Transverse colon (tissue), 4 donors: ENCODE results near the gene PXN. TPM values are rescaled to one million over a fixed set of nuclear protein-coding genes. Genes with fewer than 3 reads are reported as not detected.
A peak's percentile ranks its signal among the peaks of the same experiment; 100 is the strongest.

Experiments
- DNase-seq: peaks from one replicate; pipeline ENCODE4 v3.0.0-alpha.2; 2019
- H3K27ac ChIP-seq, 4 donors: fragments of 200-600 bp; sonication (generic); 2 replicates each; pipeline ENCODE4 v1.5.1; 2016 to 2018; ENCODE audit warnings: inconsistent platforms in 4 of 4
- H3K27me3 ChIP-seq: fragments of 200-600 bp; sonication (generic); 2 replicates; pipeline ENCODE4 v1.5.1; 2017; ENCODE audit warnings: inconsistent platforms
- H3K36me3 ChIP-seq, 4 donors: fragments of 200-600 bp; sonication (generic); 2 replicates each; pipeline ENCODE4 v1.5.1; 2017 to 2019; ENCODE audit warnings: inconsistent platforms in 4 of 4
- H3K4me1 ChIP-seq, 4 donors: fragments of 200-600 bp; sonication (generic); 2 replicates each; pipeline ENCODE4 v1.5.1; 2017 to 2020; ENCODE audit warnings: inconsistent platforms in 4 of 4
- H3K4me3 ChIP-seq, 4 donors: fragments of 200-600 bp; sonication (generic); 1 replicate in 1 of 4; 2 replicates in 3 of 4; pipeline versions ENCODE4 v1.5.1 to v1.6.1; 2017 to 2019; ENCODE audit warnings: inconsistent platforms in 4 of 4
- H3K9me3 ChIP-seq, 2 donors: fragments of 200-600 bp; sonication (generic); 2 replicates each; pipeline ENCODE4 v1.5.1; 2017 to 2019; ENCODE audit warnings: inconsistent platforms in 2 of 2
- EP300 ChIP-seq: sonication (generic); formaldehyde crosslinking; IDR thresholded peaks from one replicate; pipeline ENCODE4 v1.6.1; 2017; ENCODE audit warnings: antibody characterized with exemption, low read depth
- POLR2A ChIP-seq: fragments of 450-650 bp; IDR thresholded peaks from one replicate; pipeline ENCODE4 v1.6.1; 2016; ENCODE audit warnings: antibody characterized with exemption, mild to moderate bottlenecking, moderate library complexity
- POLR2AphosphoS5 ChIP-seq, 3 donors: sonication (generic); formaldehyde crosslinking; IDR thresholded peaks; one replicate each; pipeline ENCODE4 v1.6.1; 2016; ENCODE audit warnings: antibody characterized with exemption in 3 of 3
- whole genome bisulfite sequencing, 2 donors: methylation state at CpG; one replicate each; pipeline ENCODE4 v1.1.5; 2018; ENCODE audit warnings: low coverage in 1 of 2; 5-methylcytosine and 5-hydroxymethylcytosine counted together
- in situ Hi-C, 4 donors: fragments of 200-750 bp; cut with MboI; loops; one replicate each; pipeline versions ENCODE4 v1.15.0 to v1.15.1; 2017; ENCODE audit warnings: low sequenced_read_pairs in 3 of 4, low pct_ligation_motif_present in 1 of 4, low pct_unique_long_range_greater_than_20kb in 1 of 4
- intact Hi-C: fragments of 100-400 bp; cut with DNase I; formaldehyde crosslinking; loops from one replicate; pipeline ENCODE4 v1.15.1; 2023; ENCODE audit warnings: low total_unique reads
- total RNA-seq, 4 donors: library from RNA; depleted of rRNA; stranded (reverse); fragments of >200 nt; gene quantifications; one replicate each; pipeline ENCODE4 v1.1.0, GENCODE V29; 2016
- TF ChIP-seq, protein P1 (sequence below), 5 experiments: fragments of 200-600 bp in 3 of 5; fragments of 450-650 bp in 2 of 5; sonication (generic) in 3 of 5; IDR thresholded peaks; 1 replicate in 2 of 5; 2 replicates in 3 of 5; pipeline ENCODE4 v1.5.1; 2016 to 2017; ENCODE audit warnings: antibody characterized with exemption in 5 of 5, inconsistent platforms in 3 of 5, mild to moderate bottlenecking in 2 of 5, moderate library complexity in 1 of 5

Gene PXN
- total RNA-seq, 4 donors from 2014 or later, result 101 to 328 (median 198) TPM

DNA sequence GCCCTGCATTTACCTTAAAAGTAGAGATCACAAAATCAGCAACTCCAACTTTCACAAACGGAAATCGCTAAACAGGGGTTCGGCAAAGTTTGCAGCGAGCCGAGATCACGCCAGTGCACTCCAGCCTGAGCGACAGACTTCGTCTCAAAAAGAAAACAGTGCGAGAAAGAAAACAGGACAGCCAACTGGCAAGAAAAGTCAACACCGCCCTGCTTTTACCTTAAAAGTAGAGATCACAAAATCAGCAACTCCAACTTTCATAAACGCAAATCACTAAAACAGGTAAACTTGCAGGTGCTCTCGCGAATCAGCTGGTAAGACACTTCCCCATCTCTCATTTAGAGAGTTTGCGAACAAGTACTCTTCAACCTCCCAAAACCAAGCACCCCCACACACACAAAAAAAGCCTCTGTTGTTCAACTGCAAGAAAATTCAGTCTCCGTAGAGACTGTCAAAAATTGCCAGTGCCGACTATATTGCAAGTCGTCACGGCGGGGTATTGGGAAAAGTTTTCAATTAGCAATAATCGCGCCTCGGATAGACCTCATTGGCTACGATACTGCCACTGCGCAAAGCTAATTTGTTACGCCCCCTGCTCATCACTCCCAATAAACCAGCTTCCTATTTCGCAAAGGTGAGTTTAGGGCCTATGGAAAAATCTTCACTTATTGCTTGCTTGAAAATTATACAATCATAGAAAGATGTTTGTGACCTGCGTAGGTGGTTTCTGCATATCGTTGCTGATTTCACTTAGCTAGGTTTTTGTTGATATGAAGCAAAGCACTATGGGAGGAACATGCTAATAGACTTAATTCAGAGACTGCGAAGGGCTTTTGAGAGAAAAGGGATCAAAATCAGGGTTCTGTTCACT is 27.4 kb upstream of the PXN start, which contains the start of gene RNU4-1:
TSS of gene RNU4-1 (minus strand) at position 577 of the 871 bp plus-strand sequence.
- peaks cover 0 to 18% (median 14%) of the 10 kb centered on the region in 4 donors for H3K4me1 ChIP-seq

DNA sequence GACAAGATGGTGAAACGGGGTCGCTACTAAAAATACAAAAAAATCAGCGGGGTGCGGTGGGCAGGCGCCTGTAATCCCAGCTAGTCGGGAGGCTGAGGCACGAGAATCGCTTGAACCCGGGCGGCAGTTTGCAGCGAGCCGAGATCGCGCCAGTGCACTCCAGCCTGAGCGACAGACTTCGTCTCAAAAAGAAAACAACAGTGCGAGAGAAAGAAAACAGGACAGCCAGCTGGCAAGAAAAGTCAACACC is 26.8 kb upstream of the PXN start:
- Histone ChIP-seq H3K4me3 (peak overlapping the region; percentile 46 to 90 (median 69)), H3K9me3 (no peaks in the 10 kb centered on the region), H3K4me1 (peaks cover 0 to 18% (median 14%) of the 10 kb centered on the region in 4 donors), H3K27ac (peak overlapping the region; percentile 97 to 99 (median 98)), H3K36me3 (no peaks in the 10 kb centered on the region), H3K27me3 (no peaks in the 10 kb centered on the region)
- TF ChIP-seq POLR2A (no peak), EP300 (no peak), POLR2AphosphoS5 (IDR thresholded peaks at IDR 0.05) (no peak)
- TF ChIP-seq, protein P1, sequence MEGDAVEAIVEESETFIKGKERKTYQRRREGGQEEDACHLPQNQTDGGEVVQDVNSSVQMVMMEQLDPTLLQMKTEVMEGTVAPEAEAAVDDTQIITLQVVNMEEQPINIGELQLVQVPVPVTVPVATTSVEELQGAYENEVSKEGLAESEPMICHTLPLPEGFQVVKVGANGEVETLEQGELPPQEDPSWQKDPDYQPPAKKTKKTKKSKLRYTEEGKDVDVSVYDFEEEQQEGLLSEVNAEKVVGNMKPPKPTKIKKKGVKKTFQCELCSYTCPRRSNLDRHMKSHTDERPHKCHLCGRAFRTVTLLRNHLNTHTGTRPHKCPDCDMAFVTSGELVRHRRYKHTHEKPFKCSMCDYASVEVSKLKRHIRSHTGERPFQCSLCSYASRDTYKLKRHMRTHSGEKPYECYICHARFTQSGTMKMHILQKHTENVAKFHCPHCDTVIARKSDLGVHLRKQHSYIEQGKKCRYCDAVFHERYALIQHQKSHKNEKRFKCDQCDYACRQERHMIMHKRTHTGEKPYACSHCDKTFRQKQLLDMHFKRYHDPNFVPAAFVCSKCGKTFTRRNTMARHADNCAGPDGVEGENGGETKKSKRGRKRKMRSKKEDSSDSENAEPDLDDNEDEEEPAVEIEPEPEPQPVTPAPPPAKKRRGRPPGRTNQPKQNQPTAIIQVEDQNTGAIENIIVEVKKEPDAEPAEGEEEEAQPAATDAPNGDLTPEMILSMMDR (IDR thresholded peaks at IDR 0.05), result no peak
- in situ Hi-C loops, result no loop called here
- intact Hi-C loops, result no loop called here
- 0 to 2% methylated on average over 11 to 17 of the region's 17 CpGs for WGBS, 2 donors
- no peak for DNase-seq

More for the DNA sequence above, 27.4 kb upstream of the PXN start, which contains the start of gene RNU4-1:
- Histone ChIP-seq H3K4me3 (peak within 1 kb of the TSS; percentile 46 to 90 (median 69)), H3K27me3 (no peaks in the 10 kb centered on the region), H3K27ac (peak within 1 kb of the TSS; percentile 97 to 99 (median 98)), H3K36me3 (no peaks in the 10 kb centered on the region), H3K9me3 (no peaks in the 10 kb centered on the region)
- WGBS, 2 donors, result 1 to 2% methylated on average over 21 to 29 of the region's 29 CpGs
- TF ChIP-seq EP300 (no peak), POLR2A (peak; percentile 85), POLR2AphosphoS5 (IDR thresholded peaks at IDR 0.05) (peak; percentile 62 to 98 (median 97))
- TF ChIP-seq, protein P1 (IDR thresholded peaks at IDR 0.05), result no peak
- in situ Hi-C loops (no loop called here), intact Hi-C loops (no loop called here)
- DNase-seq, result peak; percentile 82

DNA sequence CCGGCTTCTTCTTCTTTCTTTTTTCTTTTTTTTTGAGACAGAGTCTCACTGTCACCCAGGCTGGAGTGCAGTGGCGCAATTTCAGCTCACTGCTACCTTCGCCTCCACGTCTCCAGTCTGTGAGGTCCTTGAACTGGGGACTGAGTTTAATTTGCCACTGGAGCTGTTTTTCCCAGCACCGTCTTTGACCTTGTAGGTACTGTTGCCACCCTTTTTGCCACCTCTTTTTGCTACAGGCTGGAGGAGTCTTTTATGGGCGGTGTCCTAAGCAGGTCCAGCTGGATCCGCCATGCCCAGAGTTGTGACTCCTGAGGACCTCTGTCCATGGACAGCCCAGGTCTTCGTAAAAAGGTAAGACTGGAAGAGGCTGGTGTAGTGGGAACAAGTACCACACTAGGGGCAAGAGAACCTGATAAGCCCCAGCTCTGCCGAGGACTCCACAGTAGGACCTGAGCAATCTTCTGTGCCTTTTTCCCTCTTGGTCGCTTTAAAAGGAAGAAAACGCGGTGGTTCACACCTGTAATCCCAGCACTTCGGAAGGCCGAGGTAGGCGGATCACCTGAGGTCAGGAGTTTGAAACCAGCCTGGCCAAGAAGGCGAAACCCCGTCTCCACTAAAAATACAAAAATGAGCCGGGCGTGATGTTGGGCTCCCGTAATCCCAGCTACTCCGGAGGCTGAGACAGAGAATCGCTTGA is 25.2 kb upstream of the PXN start:
- DNase-seq, result peak; percentile 38
- H3K4me1 ChIP-seq, result peaks cover 0 to 18% (median 14%) of the 10 kb centered on the region in 4 donors
- intact Hi-C loops (no loop called here), in situ Hi-C loops (no loop called here)
- TF ChIP-seq POLR2AphosphoS5 (IDR thresholded peaks at IDR 0.05) (peak in 1 of 3 donors; percentile 11), EP300 (no peak), POLR2A (no peak)
- H3K36me3 ChIP-seq, result no peaks in the 10 kb centered on the region
- peak overlapping the region; percentile 97 to 99 (median 98) for H3K27ac ChIP-seq
- no peaks in the 10 kb centered on the region for H3K9me3 ChIP-seq
- WGBS, 2 donors, result 22% methylated on average over 22 of the region's 22 CpGs; no CpG with 5 or more reads in 1 of the 2 donors
- peak overlapping the region in 3 of 4 donors; percentile 9 to 81 (median 20) for H3K4me3 ChIP-seq
- H3K27me3 ChIP-seq, result no peaks in the 10 kb centered on the region

DNA sequence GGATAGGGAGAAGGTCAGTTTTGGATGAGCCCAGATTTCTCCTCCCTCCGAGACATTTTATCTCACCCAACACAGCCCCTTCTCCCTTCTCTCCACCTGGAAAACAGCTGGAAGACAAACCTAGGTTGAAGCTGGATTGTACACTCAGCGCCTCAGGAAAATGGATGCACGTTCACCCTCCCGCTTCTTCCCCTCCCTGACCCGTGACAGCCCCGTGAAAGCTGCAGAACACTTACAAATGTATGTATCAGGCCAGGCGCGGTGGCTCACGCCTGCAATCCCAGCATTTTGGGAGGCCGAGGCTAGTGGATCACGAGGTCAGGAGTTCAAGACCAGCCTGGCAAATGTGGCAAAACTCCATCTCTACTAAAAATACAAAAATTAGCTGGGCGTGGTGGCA is 22.0 kb upstream of the PXN start:
- WGBS, 2 donors, result 33 to 76% methylated on average over 1 to 12 of the region's 12 CpGs
- in situ Hi-C loops, result no loop called here
- TF ChIP-seq POLR2AphosphoS5 (IDR thresholded peaks at IDR 0.05) (no peak), POLR2A (no peak), EP300 (no peak)
- TF ChIP-seq, protein P1 (IDR thresholded peaks at IDR 0.05), result no peak

More for the DNA sequence above, 22.0 kb upstream of the PXN start:
- Histone ChIP-seq H3K4me3 (no peak overlapping the region), H3K27ac (no peak overlapping the region), H3K4me1 (peaks cover 0 to 10% (median 7%) of the 10 kb centered on the region in 4 donors), H3K9me3 (no peaks in the 10 kb centered on the region), H3K36me3 (no peaks in the 10 kb centered on the region), H3K27me3 (no peaks in the 10 kb centered on the region)
- no peak for DNase-seq
- intact Hi-C loops, result no loop called here
